IMR-90 (cell line): ENCODE data around the gene TMCC1.

Experiments used
- BHLHE40 ChIP-seq: fragments of 150-350 bp; IDR thresholded peaks from 2 replicates; pipeline ENCODE4 v1.6.1; 2016; ENCODE audit warnings: mild to moderate bottlenecking, low read depth, low read length
- CEBPB ChIP-seq: IDR thresholded peaks from 2 replicates; pipeline ENCODE4 v1.6.1; 2012; ENCODE audit warnings: low read depth, low read length, improper control_type of control experiment
- CHD1 ChIP-seq: IDR thresholded peaks from 2 replicates; pipeline ENCODE4 v1.6.1; 2012; ENCODE audit warnings: low read depth, low read length, improper control_type of control experiment
- FOS ChIP-seq: fragments of 150-350 bp; IDR thresholded peaks from 2 replicates; pipeline ENCODE4 v1.6.1; 2016; ENCODE audit warnings: low read depth, low read length
- MAFK ChIP-seq: IDR thresholded peaks from 2 replicates; pipeline ENCODE4 v1.6.1; 2012; ENCODE audit warnings: low read depth, low read length, improper control_type of control experiment
- MXI1 ChIP-seq: IDR thresholded peaks from 2 replicates; pipeline ENCODE4 v1.6.1; 2012; ENCODE audit warnings: low read depth, mild to moderate bottlenecking, low read length, moderate library complexity, borderline replicate concordance
- POLR2A ChIP-seq: IDR thresholded peaks from 2 replicates; pipeline ENCODE4 v1.6.1; 2012; ENCODE audit warnings: mild to moderate bottlenecking, low read depth, low read length
- RAD21 ChIP-seq: IDR thresholded peaks from 2 replicates; pipeline ENCODE4 v1.6.1; 2012; ENCODE audit warnings: low read length, improper control_type of control experiment
- RCOR1 ChIP-seq: IDR thresholded peaks from 2 replicates; pipeline ENCODE4 v1.6.1; 2012; ENCODE audit warnings: mild to moderate bottlenecking, low read length, improper control_type of control experiment; ENCODE audit not compliant: insufficient replicate concordance
- SMC3 ChIP-seq: fragments of 150-350 bp; IDR thresholded peaks from 2 replicates; pipeline ENCODE4 v1.6.1; 2016; ENCODE audit warnings: low read depth, mild to moderate bottlenecking, antibody characterized with exemption, low read length, moderate library complexity
- USF2 ChIP-seq: fragments of 150-350 bp; IDR thresholded peaks from 2 replicates; pipeline ENCODE4 v1.6.1; 2017; ENCODE audit warnings: mild to moderate bottlenecking, antibody characterized with exemption, low read length, low read depth
- TF ChIP-seq, protein P1 (sequence below): conservative IDR thresholded peaks from 2 replicates; pipeline ENCODE4 v1.5.1; 2012; ENCODE audit warnings: mild to moderate bottlenecking, low read depth, low read length, improper control_type of control experiment

GRCh38 chr3:129703913-129704312, 189.6 kb downstream of the TMCC1 start:
- TF ChIP-seq, protein P1, sequence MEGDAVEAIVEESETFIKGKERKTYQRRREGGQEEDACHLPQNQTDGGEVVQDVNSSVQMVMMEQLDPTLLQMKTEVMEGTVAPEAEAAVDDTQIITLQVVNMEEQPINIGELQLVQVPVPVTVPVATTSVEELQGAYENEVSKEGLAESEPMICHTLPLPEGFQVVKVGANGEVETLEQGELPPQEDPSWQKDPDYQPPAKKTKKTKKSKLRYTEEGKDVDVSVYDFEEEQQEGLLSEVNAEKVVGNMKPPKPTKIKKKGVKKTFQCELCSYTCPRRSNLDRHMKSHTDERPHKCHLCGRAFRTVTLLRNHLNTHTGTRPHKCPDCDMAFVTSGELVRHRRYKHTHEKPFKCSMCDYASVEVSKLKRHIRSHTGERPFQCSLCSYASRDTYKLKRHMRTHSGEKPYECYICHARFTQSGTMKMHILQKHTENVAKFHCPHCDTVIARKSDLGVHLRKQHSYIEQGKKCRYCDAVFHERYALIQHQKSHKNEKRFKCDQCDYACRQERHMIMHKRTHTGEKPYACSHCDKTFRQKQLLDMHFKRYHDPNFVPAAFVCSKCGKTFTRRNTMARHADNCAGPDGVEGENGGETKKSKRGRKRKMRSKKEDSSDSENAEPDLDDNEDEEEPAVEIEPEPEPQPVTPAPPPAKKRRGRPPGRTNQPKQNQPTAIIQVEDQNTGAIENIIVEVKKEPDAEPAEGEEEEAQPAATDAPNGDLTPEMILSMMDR = no peak
- TF ChIP-seq POLR2A (no peak), CEBPB (peak; percentile 71), MXI1 (no peak), BHLHE40 (no peak), FOS (no peak), RAD21 (no peak), USF2 (no peak), SMC3 (no peak), CHD1 (no peak), MAFK (no peak), RCOR1 (no peak)
